Measurements from ENCODE around the gene KLK2.
A peak's percentile ranks its signal among the peaks of the same experiment; 100 is the strongest.

The KLK2 gene

GRCh38 chr19:50906217-50906616, 33.0 kb downstream of the KLK2 start:
- peak; percentile 65 for TF ChIP-seq CTCF (IDR thresholded peaks at IDR 0.05; ENCODE audit: low read depth, low read length)
- Histone ChIP-seq H3K4me3 (ENCODE audit: low read depth, low read length) (no peak overlapping the region), H3K27me3 (ENCODE audit: insufficient read depth, low read depth, severe bottlenecking) (peaks cover 61% of the 10 kb centered on the region)

GRCh38 chr19:50908336-50908735, 35.1 kb downstream of the KLK2 start:
- Histone ChIP-seq H3K27me3 (ENCODE audit: insufficient read depth, low read depth, severe bottlenecking) (peaks cover 73% of the 10 kb centered on the region), H3K9me3 (ENCODE audit: severe bottlenecking) (no peaks in the 10 kb centered on the region), H3K36me3 (no peaks in the 10 kb centered on the region), H3K4me3 (ENCODE audit: low read depth, low read length) (no peak overlapping the region), H3K27ac (no peak overlapping the region)
- no peak for DNase-seq
- TF ChIP-seq CTCF (IDR thresholded peaks at IDR 0.05; ENCODE audit: low read depth, low read length) = no peak

More at GRCh38 chr19:50906217-50906616, 33.0 kb downstream of the KLK2 start:
- Histone ChIP-seq H3K36me3 (no peaks in the 10 kb centered on the region), H3K27ac (no peak overlapping the region), H3K9me3 (ENCODE audit: severe bottlenecking) (no peaks in the 10 kb centered on the region)
- DNase-seq = peak; percentile 42

- no peak for TF ChIP-seq CTCF (IDR thresholded peaks at IDR 0.05; ENCODE audit: low read depth, low read length)
- Histone ChIP-seq H3K4me3 (ENCODE audit: low read depth, low read length) (no peak overlapping the region), H3K27ac (no peak overlapping the region), H3K27me3 (ENCODE audit: insufficient read depth, low read depth, severe bottlenecking) (peaks cover 74% of the 10 kb centered on the region), H3K36me3 (no peaks in the 10 kb centered on the region), H3K9me3 (ENCODE audit: severe bottlenecking) (no peaks in the 10 kb centered on the region)
- DNase-seq = peak; percentile 11
These were observed 36.2 kb downstream of the KLK2 start for GRCh38 chr19:50909240-50910070.

GRCh38 chr19:50910722-50911121, 37.5 kb downstream of the KLK2 start:
- no peaks in the 10 kb centered on the region for H3K36me3 ChIP-seq
- H3K4me3 ChIP-seq (ENCODE audit: low read depth, low read length) = no peak overlapping the region
- no peak for TF ChIP-seq CTCF (IDR thresholded peaks at IDR 0.05; ENCODE audit: low read depth, low read length)
- no peak for DNase-seq
- H3K27ac ChIP-seq = no peak overlapping the region
- peaks cover 79% of the 10 kb centered on the region for H3K27me3 ChIP-seq (ENCODE audit: insufficient read depth, low read depth, severe bottlenecking)
- no peaks in the 10 kb centered on the region for H3K9me3 ChIP-seq (ENCODE audit: severe bottlenecking)

- Histone ChIP-seq H3K27me3 (ENCODE audit: insufficient read depth, low read depth, severe bottlenecking) (peaks cover 81% of the 10 kb centered on the region), H3K4me3 (ENCODE audit: low read depth, low read length) (no peak within 1 kb of the TSS), H3K36me3 (no peaks in the 10 kb centered on the region), H3K27ac (no peak within 1 kb of the TSS), H3K9me3 (ENCODE audit: severe bottlenecking) (no peaks in the 10 kb centered on the region)
- no peak for DNase-seq
- no peak for TF ChIP-seq CTCF (IDR thresholded peaks at IDR 0.05; ENCODE audit: low read depth, low read length)
These were observed 38.2 kb downstream of the KLK2 start, which contains the start of gene KLK4 for GRCh38 chr19:50911206-50912101. Gene KLK4, minus strand, starts transcription at chr19:50911395. Its CDS starts 657 bp downstream, at chr19:50910738.

All from WERI-Rb-1 (cell line).